ENCODE results near the gene LRG1. TPM values are rescaled to one million over a fixed set of nuclear protein-coding genes. Genes with fewer than 3 reads are reported as not detected.

Gene LRG1
- total RNA-seq, 1 donor from 2014 or later = 1.0 TPM

- TF ChIP-seq CTCF (IDR thresholded peaks at IDR 0.05; ENCODE audit: partially characterized antibody, unreplicated experiment) = no peak
- peaks cover 6% of the 10 kb centered on the region for H3K27me3 Mint-ChIP-seq (ENCODE audit: unreplicated experiment)
- peaks cover 3% of the 10 kb centered on the region for H3K9me3 Mint-ChIP-seq (ENCODE audit: unreplicated experiment)
These were observed 24.1 kb downstream of the LRG1 start for GRCh38 chr19:4515732-4516131.

GRCh38 chr19:4513248-4513647 lies 26.6 kb downstream of the LRG1 start:
- no peaks in the 10 kb centered on the region for H3K36me3 Mint-ChIP-seq (ENCODE audit: unreplicated experiment)
- no peaks in the 10 kb centered on the region for H3K9me3 Mint-ChIP-seq (ENCODE audit: unreplicated experiment)
- peaks cover 6% of the 10 kb centered on the region for H3K27me3 Mint-ChIP-seq (ENCODE audit: unreplicated experiment)
- no peak for TF ChIP-seq CTCF (IDR thresholded peaks at IDR 0.05; ENCODE audit: partially characterized antibody, unreplicated experiment)
- no peak for DNase-seq
- H3K27ac Mint-ChIP-seq (ENCODE audit: unreplicated experiment) = no peak overlapping the region
- no peaks in the 10 kb centered on the region for H3K4me1 Mint-ChIP-seq (ENCODE audit: low read depth, unreplicated experiment)
- H3K4me3 Mint-ChIP-seq (ENCODE audit: unreplicated experiment) = no peak overlapping the region

More at GRCh38 chr19:4515732-4516131, 24.1 kb downstream of the LRG1 start:
- H3K4me1 Mint-ChIP-seq (ENCODE audit: low read depth, unreplicated experiment) = no peaks in the 10 kb centered on the region
- H3K4me3 Mint-ChIP-seq (ENCODE audit: unreplicated experiment) = no peak overlapping the region
- H3K27ac Mint-ChIP-seq (ENCODE audit: unreplicated experiment) = no peak overlapping the region
- H3K36me3 Mint-ChIP-seq (ENCODE audit: unreplicated experiment) = no peaks in the 10 kb centered on the region
- DNase-seq = no peak

- Mint-ChIP-seq H3K27ac (ENCODE audit: unreplicated experiment) (no peak overlapping the region), H3K4me3 (ENCODE audit: unreplicated experiment) (no peak overlapping the region), H3K4me1 (ENCODE audit: low read depth, unreplicated experiment) (no peaks in the 10 kb centered on the region), H3K27me3 (ENCODE audit: unreplicated experiment) (peaks cover 6% of the 10 kb centered on the region), H3K36me3 (ENCODE audit: unreplicated experiment) (no peaks in the 10 kb centered on the region), H3K9me3 (ENCODE audit: unreplicated experiment) (no peaks in the 10 kb centered on the region)
- DNase-seq = no peak
- no peak for TF ChIP-seq CTCF (IDR thresholded peaks at IDR 0.05; ENCODE audit: partially characterized antibody, unreplicated experiment)
These were observed 27.8 kb downstream of the LRG1 start for GRCh38 chr19:4512070-4512469.

DNA sequence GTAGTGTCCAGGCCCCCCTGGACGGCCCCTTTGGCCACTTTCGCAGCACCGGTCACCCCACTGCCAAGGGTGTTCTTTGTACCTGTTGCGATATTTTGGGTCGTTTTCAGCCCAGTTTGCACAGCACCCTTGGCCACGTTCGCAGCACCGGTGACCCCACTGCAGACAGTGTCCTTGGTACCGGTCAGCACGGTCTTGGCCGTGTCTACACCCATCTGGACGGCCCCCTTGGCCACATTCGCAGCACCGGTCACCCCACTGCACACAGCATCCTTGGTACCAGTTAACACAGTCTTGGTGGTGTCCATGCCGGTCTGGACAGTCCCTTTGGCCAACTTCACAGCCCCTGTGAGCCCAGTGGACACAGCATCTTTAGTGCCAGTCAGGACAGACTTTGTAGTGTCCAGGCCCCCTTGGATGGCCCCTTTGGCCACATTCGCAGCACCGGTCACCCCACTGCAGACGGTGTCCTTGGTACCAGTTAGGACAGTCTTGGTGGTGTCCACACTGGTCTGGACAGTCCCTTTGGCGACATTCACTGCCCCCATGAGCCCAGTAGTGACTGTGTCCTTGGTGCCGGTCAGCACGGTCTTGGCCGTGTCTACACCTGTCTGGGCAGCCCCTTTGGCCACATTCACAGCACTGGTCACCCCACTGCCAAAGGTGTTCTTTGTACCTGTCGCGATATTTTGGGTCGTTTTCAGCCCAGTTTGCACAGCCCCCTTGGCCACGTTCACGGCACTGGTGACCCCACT lies 28.4 kb downstream of the LRG1 start:
- Mint-ChIP-seq H3K4me1 (ENCODE audit: low read depth, unreplicated experiment) (no peaks in the 10 kb centered on the region), H3K36me3 (ENCODE audit: unreplicated experiment) (no peaks in the 10 kb centered on the region), H3K4me3 (ENCODE audit: unreplicated experiment) (no peak overlapping the region), H3K27ac (ENCODE audit: unreplicated experiment) (no peak overlapping the region), H3K9me3 (ENCODE audit: unreplicated experiment) (no peaks in the 10 kb centered on the region), H3K27me3 (ENCODE audit: unreplicated experiment) (peaks cover 6% of the 10 kb centered on the region)
- DNase-seq = no peak
- TF ChIP-seq CTCF (IDR thresholded peaks at IDR 0.05; ENCODE audit: partially characterized antibody, unreplicated experiment) = no peak

DNA sequence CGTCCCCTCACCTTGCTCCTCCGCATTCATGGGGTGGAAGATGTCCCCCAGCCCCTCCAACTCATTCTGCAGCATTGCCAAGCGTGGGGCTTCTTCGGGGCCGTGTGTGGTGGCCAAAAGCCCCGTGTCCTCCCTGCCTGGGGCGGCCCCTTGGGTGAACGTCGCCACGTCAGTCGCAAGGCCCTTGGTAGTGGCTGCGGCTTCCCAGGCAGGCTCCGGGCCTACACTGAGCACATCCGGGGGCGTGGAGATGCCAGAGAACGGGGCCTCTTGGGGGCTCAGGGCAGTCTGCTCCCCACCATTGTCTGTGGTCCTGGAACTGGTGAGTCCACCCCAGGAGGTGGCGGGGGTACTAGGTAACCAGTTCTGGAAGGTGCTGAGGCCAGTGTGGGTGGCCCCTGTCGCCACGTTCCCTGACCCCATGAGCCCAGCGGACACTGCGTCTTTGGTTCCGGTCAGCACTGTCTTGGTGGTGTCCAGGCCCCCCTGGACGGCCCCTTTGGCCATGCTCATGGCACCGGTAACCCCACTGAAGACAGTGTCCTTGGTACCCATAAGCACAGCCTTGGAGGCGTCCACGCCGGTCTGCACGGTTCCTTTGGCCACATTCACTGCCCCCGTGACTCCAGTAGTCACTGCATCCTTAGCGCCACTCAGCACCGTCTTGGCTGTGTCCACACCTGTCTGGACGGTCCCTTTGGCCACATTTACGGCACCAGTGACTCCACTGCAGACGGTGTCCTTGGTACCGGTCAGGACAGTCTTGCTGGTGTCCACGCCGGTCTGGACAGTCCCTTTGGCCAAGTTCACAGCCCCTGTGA lies 29.2 kb downstream of the LRG1 start:
- peaks cover 3% of the 10 kb centered on the region for H3K9me3 Mint-ChIP-seq (ENCODE audit: unreplicated experiment)
- no peaks in the 10 kb centered on the region for H3K36me3 Mint-ChIP-seq (ENCODE audit: unreplicated experiment)
- TF ChIP-seq CTCF (IDR thresholded peaks at IDR 0.05; ENCODE audit: partially characterized antibody, unreplicated experiment) = no peak
- no peak for DNase-seq
- no peak overlapping the region for H3K4me3 Mint-ChIP-seq (ENCODE audit: unreplicated experiment)
- H3K27ac Mint-ChIP-seq (ENCODE audit: unreplicated experiment) = no peak overlapping the region
- H3K4me1 Mint-ChIP-seq (ENCODE audit: low read depth, unreplicated experiment) = peaks cover 3% of the 10 kb centered on the region
- H3K27me3 Mint-ChIP-seq (ENCODE audit: unreplicated experiment) = peaks cover 10% of the 10 kb centered on the region
